HEK293 (cell line): ENCODE results near the gene NELFB.

Experiments
- OVOL3 ChIP-seq: fragments of 450-650 bp; formaldehyde crosslinking; IDR thresholded peaks from 2 replicates; pipeline ENCODE4 v1.5.1; 2016; ENCODE audit warnings: missing biosample characterization, missing genetic modification characterization
- ZBTB49 ChIP-seq: fragments of 450-650 bp; formaldehyde crosslinking; IDR thresholded peaks from 2 replicates; pipeline ENCODE4 v1.5.1; 2016; ENCODE audit warnings: missing biosample characterization, missing genetic modification characterization, low read depth
- ZBTB7A ChIP-seq: fragments of 450-650 bp; formaldehyde crosslinking; IDR thresholded peaks from 2 replicates; pipeline ENCODE4 v1.5.1; 2016; ENCODE audit warnings: low read depth, missing biosample characterization, missing genetic modification characterization
- ZNF148 ChIP-seq: fragments of 450-650 bp; formaldehyde crosslinking; IDR thresholded peaks from 2 replicates; pipeline ENCODE4 v1.5.0; 2017; ENCODE audit warnings: missing biosample characterization, missing genetic modification characterization, borderline replicate concordance
- ZNF214 ChIP-seq: fragments of 450-650 bp; formaldehyde crosslinking; IDR thresholded peaks from 2 replicates; pipeline ENCODE4 v1.5.1; 2017; ENCODE audit warnings: missing biosample characterization, mild to moderate bottlenecking, missing genetic modification characterization, borderline replicate concordance
- ZNF391 ChIP-seq: fragments of 450-650 bp; formaldehyde crosslinking; IDR thresholded peaks from 2 replicates; pipeline ENCODE4 v1.5.1; 2016; ENCODE audit warnings: low read depth, missing biosample characterization, missing genetic modification characterization, borderline replicate concordance
- ZNF398 ChIP-seq: fragments of 450-650 bp; formaldehyde crosslinking; IDR thresholded peaks from 2 replicates; pipeline ENCODE4 v1.5.1; 2017; ENCODE audit warnings: missing biosample characterization, missing genetic modification characterization
- ZNF544 ChIP-seq: fragments of 450-650 bp; formaldehyde crosslinking; IDR thresholded peaks from 2 replicates; pipeline ENCODE4 v1.5.0; 2017; ENCODE audit warnings: missing biosample characterization, missing genetic modification characterization
- ZNF600 ChIP-seq: fragments of 450-650 bp; formaldehyde crosslinking; IDR thresholded peaks from 2 replicates; pipeline ENCODE4 v1.5.1; 2016; ENCODE audit warnings: missing biosample characterization, missing genetic modification characterization
- TF ChIP-seq, protein P1 (sequence below): fragments of 450-650 bp; formaldehyde crosslinking; IDR thresholded peaks from 2 replicates; pipeline ENCODE4 v1.5.1; 2016; ENCODE audit warnings: missing biosample characterization, missing genetic modification characterization
- TF ChIP-seq, protein P2 (sequence below): fragments of 450-650 bp; formaldehyde crosslinking; IDR thresholded peaks from 2 replicates; pipeline ENCODE4 v1.5.1; 2016; ENCODE audit warnings: missing biosample characterization, missing genetic modification characterization, low read depth

DNA sequence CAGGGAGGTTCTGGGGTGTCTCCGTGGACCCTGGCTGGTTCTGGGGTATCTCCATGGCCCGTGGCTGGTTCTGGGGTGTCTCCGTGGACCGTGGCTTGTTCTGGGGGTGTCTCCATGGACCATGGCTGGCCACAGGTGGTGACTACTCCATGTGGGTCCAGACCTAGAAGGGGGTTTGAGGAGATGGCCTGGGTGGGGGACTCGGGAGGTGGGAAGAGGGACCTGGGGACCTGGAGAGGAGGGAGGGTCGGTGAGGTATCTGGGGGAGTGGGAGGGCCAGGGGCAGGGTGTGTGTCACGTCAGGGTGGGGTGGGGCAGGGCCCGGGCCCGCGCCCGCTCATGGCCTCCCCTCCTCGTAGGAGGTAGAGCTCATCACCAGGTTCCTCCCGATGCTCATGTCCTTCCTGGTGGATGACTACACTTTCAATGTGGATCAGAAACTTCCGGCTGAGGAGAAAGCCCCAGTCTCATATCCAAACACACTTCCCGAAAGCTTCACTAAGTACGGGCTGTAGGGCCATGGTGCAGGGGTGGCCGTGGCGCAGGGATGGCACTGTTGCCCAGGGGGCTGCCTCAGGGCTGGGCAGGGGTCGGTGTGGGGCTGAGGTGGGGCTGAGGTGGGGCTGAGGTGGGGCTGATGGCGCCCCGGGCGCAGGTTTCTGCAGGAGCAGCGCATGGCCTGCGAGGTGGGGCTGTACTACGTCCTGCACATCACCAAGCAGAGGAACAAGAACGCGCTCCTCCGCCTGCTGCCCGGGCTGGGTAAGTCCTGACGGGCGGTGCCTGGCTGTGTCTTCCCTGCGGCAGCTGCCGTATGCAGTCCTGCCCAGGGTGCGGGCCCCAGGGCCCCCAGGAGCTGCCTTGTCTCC lies 11.7 kb downstream of the NELFB start:
- TF ChIP-seq, protein P1, sequence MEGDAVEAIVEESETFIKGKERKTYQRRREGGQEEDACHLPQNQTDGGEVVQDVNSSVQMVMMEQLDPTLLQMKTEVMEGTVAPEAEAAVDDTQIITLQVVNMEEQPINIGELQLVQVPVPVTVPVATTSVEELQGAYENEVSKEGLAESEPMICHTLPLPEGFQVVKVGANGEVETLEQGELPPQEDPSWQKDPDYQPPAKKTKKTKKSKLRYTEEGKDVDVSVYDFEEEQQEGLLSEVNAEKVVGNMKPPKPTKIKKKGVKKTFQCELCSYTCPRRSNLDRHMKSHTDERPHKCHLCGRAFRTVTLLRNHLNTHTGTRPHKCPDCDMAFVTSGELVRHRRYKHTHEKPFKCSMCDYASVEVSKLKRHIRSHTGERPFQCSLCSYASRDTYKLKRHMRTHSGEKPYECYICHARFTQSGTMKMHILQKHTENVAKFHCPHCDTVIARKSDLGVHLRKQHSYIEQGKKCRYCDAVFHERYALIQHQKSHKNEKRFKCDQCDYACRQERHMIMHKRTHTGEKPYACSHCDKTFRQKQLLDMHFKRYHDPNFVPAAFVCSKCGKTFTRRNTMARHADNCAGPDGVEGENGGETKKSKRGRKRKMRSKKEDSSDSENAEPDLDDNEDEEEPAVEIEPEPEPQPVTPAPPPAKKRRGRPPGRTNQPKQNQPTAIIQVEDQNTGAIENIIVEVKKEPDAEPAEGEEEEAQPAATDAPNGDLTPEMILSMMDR: no peak
- no peak for TF ChIP-seq ZNF391 (tag by site-specific recombination)
- TF ChIP-seq, protein P2, sequence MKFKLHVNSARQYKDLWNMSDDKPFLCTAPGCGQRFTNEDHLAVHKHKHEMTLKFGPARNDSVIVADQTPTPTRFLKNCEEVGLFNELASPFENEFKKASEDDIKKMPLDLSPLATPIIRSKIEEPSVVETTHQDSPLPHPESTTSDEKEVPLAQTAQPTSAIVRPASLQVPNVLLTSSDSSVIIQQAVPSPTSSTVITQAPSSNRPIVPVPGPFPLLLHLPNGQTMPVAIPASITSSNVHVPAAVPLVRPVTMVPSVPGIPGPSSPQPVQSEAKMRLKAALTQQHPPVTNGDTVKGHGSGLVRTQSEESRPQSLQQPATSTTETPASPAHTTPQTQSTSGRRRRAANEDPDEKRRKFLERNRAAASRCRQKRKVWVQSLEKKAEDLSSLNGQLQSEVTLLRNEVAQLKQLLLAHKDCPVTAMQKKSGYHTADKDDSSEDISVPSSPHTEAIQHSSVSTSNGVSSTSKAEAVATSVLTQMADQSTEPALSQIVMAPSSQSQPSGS: no peak
- TF ChIP-seq ZBTB49 (tag by site-specific recombination): no peak
- no peak for TF ChIP-seq ZNF544 (tag by site-specific recombination)
- TF ChIP-seq OVOL3 (tag by site-specific recombination): no peak
- no peak for TF ChIP-seq ZNF148 (tag by site-specific recombination)
- TF ChIP-seq ZBTB7A (tag by site-specific recombination): no peak
- TF ChIP-seq ZNF600 (tag by site-specific recombination): no peak
- no peak for TF ChIP-seq ZNF398
- no peak for TF ChIP-seq ZNF214 (tag by site-specific recombination)
